ENCODE results near the gene COL24A1. TPM values are rescaled to one million over a fixed set of nuclear protein-coding genes. Genes with fewer than 3 reads are reported as not detected.

COL24A1 gene
- total and polyA plus RNA-seq, 2 of the 8 experiments (the other 6 are each of a cell fraction or from before 2014, with no cell fraction given), result 0.23 to 1.1 TPM

GRCh38 chr1:85865213-85865612 lies 291.4 kb downstream of the COL24A1 start (continued):
- TF ChIP-seq, protein P1, sequence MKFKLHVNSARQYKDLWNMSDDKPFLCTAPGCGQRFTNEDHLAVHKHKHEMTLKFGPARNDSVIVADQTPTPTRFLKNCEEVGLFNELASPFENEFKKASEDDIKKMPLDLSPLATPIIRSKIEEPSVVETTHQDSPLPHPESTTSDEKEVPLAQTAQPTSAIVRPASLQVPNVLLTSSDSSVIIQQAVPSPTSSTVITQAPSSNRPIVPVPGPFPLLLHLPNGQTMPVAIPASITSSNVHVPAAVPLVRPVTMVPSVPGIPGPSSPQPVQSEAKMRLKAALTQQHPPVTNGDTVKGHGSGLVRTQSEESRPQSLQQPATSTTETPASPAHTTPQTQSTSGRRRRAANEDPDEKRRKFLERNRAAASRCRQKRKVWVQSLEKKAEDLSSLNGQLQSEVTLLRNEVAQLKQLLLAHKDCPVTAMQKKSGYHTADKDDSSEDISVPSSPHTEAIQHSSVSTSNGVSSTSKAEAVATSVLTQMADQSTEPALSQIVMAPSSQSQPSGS (IDR thresholded peaks at IDR 0.05; ENCODE audit: low read length), result no peak
- TF ChIP-seq CREB1 (IDR thresholded peaks at IDR 0.05) (no peak), EZH2 (IDR thresholded peaks at IDR 0.05; ENCODE audit: low read depth, low read length, severe bottlenecking) (no peak)

Data from H1 (cell line).